ENCODE results near the gene PRKCE. TPM values are rescaled to one million over a fixed set of nuclear protein-coding genes. Genes with fewer than 3 reads are reported as not detected.

Gene PRKCE
- total and polyA plus RNA-seq, 2 of the 8 experiments (the other 6 are each of a cell fraction or from before 2014, with no cell fraction given) = 0.54 to 2.1 TPM

DNA sequence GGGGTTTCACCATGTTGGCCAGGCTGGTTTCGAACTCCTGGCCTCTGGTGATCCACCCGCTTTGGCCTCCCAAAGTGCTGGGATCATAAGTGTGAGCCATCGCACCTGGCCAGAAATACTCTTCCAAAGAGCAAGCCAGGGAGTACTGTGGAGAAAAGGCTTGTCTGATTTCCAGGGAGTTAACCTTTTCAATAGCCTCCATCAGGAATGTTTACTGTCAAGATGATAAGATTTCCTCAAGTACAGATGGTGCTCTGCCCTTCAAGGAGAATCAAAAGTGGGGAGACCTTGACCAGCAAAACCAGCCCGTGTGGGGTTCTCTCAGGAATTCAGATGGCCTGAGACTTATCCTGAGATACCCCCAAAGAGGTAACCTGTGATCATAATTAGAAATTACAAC, 237.2 kb downstream of the PRKCE start (continued):
- TF ChIP-seq, protein P1, sequence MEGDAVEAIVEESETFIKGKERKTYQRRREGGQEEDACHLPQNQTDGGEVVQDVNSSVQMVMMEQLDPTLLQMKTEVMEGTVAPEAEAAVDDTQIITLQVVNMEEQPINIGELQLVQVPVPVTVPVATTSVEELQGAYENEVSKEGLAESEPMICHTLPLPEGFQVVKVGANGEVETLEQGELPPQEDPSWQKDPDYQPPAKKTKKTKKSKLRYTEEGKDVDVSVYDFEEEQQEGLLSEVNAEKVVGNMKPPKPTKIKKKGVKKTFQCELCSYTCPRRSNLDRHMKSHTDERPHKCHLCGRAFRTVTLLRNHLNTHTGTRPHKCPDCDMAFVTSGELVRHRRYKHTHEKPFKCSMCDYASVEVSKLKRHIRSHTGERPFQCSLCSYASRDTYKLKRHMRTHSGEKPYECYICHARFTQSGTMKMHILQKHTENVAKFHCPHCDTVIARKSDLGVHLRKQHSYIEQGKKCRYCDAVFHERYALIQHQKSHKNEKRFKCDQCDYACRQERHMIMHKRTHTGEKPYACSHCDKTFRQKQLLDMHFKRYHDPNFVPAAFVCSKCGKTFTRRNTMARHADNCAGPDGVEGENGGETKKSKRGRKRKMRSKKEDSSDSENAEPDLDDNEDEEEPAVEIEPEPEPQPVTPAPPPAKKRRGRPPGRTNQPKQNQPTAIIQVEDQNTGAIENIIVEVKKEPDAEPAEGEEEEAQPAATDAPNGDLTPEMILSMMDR (IDR thresholded peaks at IDR 0.05; ENCODE audit: control extremely low read depth in 1 of 3, insufficient read depth in 1 of 3, low read depth in 1 of 3, low read length in 3 of 3) = no peak
- TF ChIP-seq RFX5 (IDR thresholded peaks at IDR 0.05; ENCODE audit: borderline replicate concordance, low read depth, low read length) (no peak), BACH1 (IDR thresholded peaks at IDR 0.05; ENCODE audit: low read length) (no peak), YY1 (IDR thresholded peaks at IDR 0.05; ENCODE audit: low read depth, low read length) (no peak), HDAC2 (IDR thresholded peaks at IDR 0.05; ENCODE audit: borderline replicate concordance in 1 of 2, low read depth in 2 of 2, low read length in 2 of 2) (no peak)
